ENCODE measurements around the gene TNK1. TPM values are rescaled to one million over a fixed set of nuclear protein-coding genes. Genes with fewer than 3 reads are reported as not detected.

Gene TNK1
- total and polyA plus RNA-seq, 3 donors from 2014 or later: 3.7 to 6.8 (median 4.0) TPM

- whole genome bisulfite sequencing, 2 donors: 89 to 92% methylated on average over 5 to 8 of the region's 8 CpGs
- DNase-seq: no peak
- H3K9me3 ChIP-seq: no peaks in the 10 kb centered on the region
- TF ChIP-seq CTCF (IDR thresholded peaks at IDR 0.05): no peak
- TF ChIP-seq POLR2A (IDR thresholded peaks at IDR 0.05): no peak
- H3K36me3 ChIP-seq (ENCODE audit: low read depth, missing control alignments): no peaks in the 10 kb centered on the region
- H3K4me3 ChIP-seq: no peak overlapping the region
- no peaks in the 10 kb centered on the region for H3K4me1 ChIP-seq
- no peaks in the 10 kb centered on the region for H3K27me3 ChIP-seq
- no peak overlapping the region for H3K27ac ChIP-seq
- intact Hi-C loops (cut with DNase I; ENCODE audit: low total_unique reads): no loop called here
Measured at GRCh38 chr17:7425756-7426155, 44.9 kb downstream of the TNK1 start.

- H3K9me3 ChIP-seq: no peaks in the 10 kb centered on the region
- no peak overlapping the region for H3K27ac ChIP-seq
- no peaks in the 10 kb centered on the region for H3K27me3 ChIP-seq
- intact Hi-C loops (cut with DNase I; ENCODE audit: low total_unique reads): no loop called here
- no peak for TF ChIP-seq CTCF (IDR thresholded peaks at IDR 0.05)
- no peak for TF ChIP-seq POLR2A (IDR thresholded peaks at IDR 0.05)
- DNase-seq: no peak
- no peak overlapping the region for H3K4me3 ChIP-seq
- H3K36me3 ChIP-seq (ENCODE audit: low read depth, missing control alignments): no peaks in the 10 kb centered on the region
- H3K4me1 ChIP-seq: no peaks in the 10 kb centered on the region
- 93 to 94% methylated on average over 28 to 33 of the region's 33 CpGs for WGBS, 2 donors
Measured at GRCh38 chr17:7426203-7426863, 45.4 kb downstream of the TNK1 start.

- intact Hi-C loops (cut with DNase I; ENCODE audit: low total_unique reads): no loop called here
- H3K27ac ChIP-seq: no peak overlapping the region
- TF ChIP-seq POLR2A (IDR thresholded peaks at IDR 0.05) (no peak), CTCF (IDR thresholded peaks at IDR 0.05) (no peak)
- WGBS, 2 donors: 95 to 97% methylated on average over 18 to 29 of the region's 29 CpGs
- H3K36me3 ChIP-seq (ENCODE audit: low read depth, missing control alignments): no peaks in the 10 kb centered on the region
- no peaks in the 10 kb centered on the region for H3K9me3 ChIP-seq
- no peak for DNase-seq
- H3K4me3 ChIP-seq: no peak overlapping the region
- H3K27me3 ChIP-seq: no peaks in the 10 kb centered on the region
- H3K4me1 ChIP-seq: no peaks in the 10 kb centered on the region
Measured at GRCh38 chr17:7426896-7427489, 46.1 kb downstream of the TNK1 start.

GRCh38 chr17:7427549-7427948 lies 46.7 kb downstream of the TNK1 start:
- no peaks in the 10 kb centered on the region for H3K4me1 ChIP-seq
- WGBS, 2 donors: 88 to 94% methylated on average over 7 of the region's 7 CpGs
- H3K27ac ChIP-seq: no peak overlapping the region
- H3K36me3 ChIP-seq (ENCODE audit: low read depth, missing control alignments): no peaks in the 10 kb centered on the region
- TF ChIP-seq POLR2A (IDR thresholded peaks at IDR 0.05): no peak
- TF ChIP-seq CTCF (IDR thresholded peaks at IDR 0.05): no peak
- H3K4me3 ChIP-seq: no peak overlapping the region
- no peaks in the 10 kb centered on the region for H3K27me3 ChIP-seq
- DNase-seq: no peak
- H3K9me3 ChIP-seq: no peaks in the 10 kb centered on the region
- intact Hi-C loops (cut with DNase I; ENCODE audit: low total_unique reads): no loop called here

- no peak within 1 kb of the TSS for H3K4me3 ChIP-seq
- no peak for TF ChIP-seq POLR2A (IDR thresholded peaks at IDR 0.05)
- no peak for TF ChIP-seq CTCF (IDR thresholded peaks at IDR 0.05)
- no peaks in the 10 kb centered on the region for H3K27me3 ChIP-seq
- no peak for DNase-seq
- WGBS, 2 donors: 56 to 71% methylated on average over 4 to 5 of the region's 5 CpGs
- H3K4me1 ChIP-seq: no peaks in the 10 kb centered on the region
- H3K9me3 ChIP-seq: no peaks in the 10 kb centered on the region
- intact Hi-C loops (cut with DNase I; ENCODE audit: low total_unique reads): no loop called here
- no peaks in the 10 kb centered on the region for H3K36me3 ChIP-seq (ENCODE audit: low read depth, missing control alignments)
- H3K27ac ChIP-seq: no peak within 1 kb of the TSS
Measured at GRCh38 chr17:7428557-7428956, 47.7 kb downstream of the TNK1 start, which contains the start of gene SPEM3. TSS of gene SPEM3 (plus strand) at chr17:7428857. CDS start at chr17:7428903, 46 bp downstream.

All from testis (tissue), 3 donors.